SK-N-SH (cell line): Measurements from ENCODE around the gene ZBED4. TPM values are rescaled to one million over a fixed set of nuclear protein-coding genes. Genes with fewer than 3 reads are reported as not detected.
A peak's percentile ranks its signal among the peaks of the same experiment; 100 is the strongest.

Source experiments
- CTCF ChIA-PET: fragments of 300-600, 350-600 bp; formaldehyde crosslinking; extraction: SDS; loops from one replicate; lab custom pipeline; 2021; lab: Yijun Ruan, JAX
- POLR2A ChIA-PET: fragments of 350-600 bp; sonication (Branson Sonifier 250); formaldehyde crosslinking; extraction: SDS; loops from one replicate; lab custom pipeline; 2020; ENCODE audit warnings: antibody characterized with exemption, inconsistent platforms; lab: Yijun Ruan, JAX
- DNase-seq: peaks from one replicate; pipeline ENCODE4 v3.0.0; 2012
- H2AFZ ChIP-seq: fragments of 200-600 bp; sonication (generic); 2 replicates; pipeline ENCODE4 v1.8.1; 2016; ENCODE audit warnings: antibody characterized with exemption, mild to moderate bottlenecking, low read depth
- H3F3A ChIP-seq: fragments of 200-600 bp; sonication (generic); replicated peaks from 2 replicates; pipeline ENCODE3; 2016; ENCODE audit warnings: antibody characterized with exemption, mild to moderate bottlenecking; ENCODE audit not compliant: insufficient read depth
- H3K27ac ChIP-seq, 2 experiments: fragments of 200-500 bp in 1 of 2; fragments of 200-600 bp in 1 of 2; sonication (Bioruptor generic) in 1 of 2; sonication (generic), shearing (Covaris generic) in 1 of 2; 2 replicates each; pipeline versions ENCODE4 v1.5.1 to v1.6.1; 2014 to 2016; ENCODE audit warnings: low read depth in 2 of 2, inconsistent platforms in 1 of 2, low read length in 1 of 2, mild to moderate bottlenecking in 1 of 2, mixed read lengths in 1 of 2
- H3K27me3 ChIP-seq: fragments of 200-600 bp; sonication (generic), shearing (Covaris generic); 2 replicates; pipeline ENCODE4 v1.6.1; 2016; ENCODE audit warnings: mixed run types; ENCODE audit not compliant: insufficient read depth
- H3K36me3 ChIP-seq, 2 experiments: fragments of 200-500 bp in 1 of 2; fragments of 200-600 bp in 1 of 2; sonication (Bioruptor generic) in 1 of 2; sonication (generic) in 1 of 2; replicated peaks in 1 of 2; 2 replicates each; pipeline versions ENCODE3 to v1.5.1; 2014 to 2016; ENCODE audit warnings: low read length in 1 of 2, mild to moderate bottlenecking in 1 of 2; ENCODE audit not compliant: insufficient read depth in 2 of 2, control insufficient read depth in 1 of 2
- H3K4me1 ChIP-seq, 2 experiments: fragments of 200-500 bp in 1 of 2; fragments of 200-600 bp in 1 of 2; sonication (Bioruptor generic) in 1 of 2; sonication (generic), shearing (Covaris generic) in 1 of 2; 2 replicates each; pipeline versions ENCODE4 v1.5.1 to v1.6.1; 2014 to 2016; ENCODE audit warnings: low read depth in 1 of 2, low read length in 1 of 2, mixed run types in 1 of 2; ENCODE audit not compliant: insufficient read depth in 2 of 2, control insufficient read depth in 1 of 2
- H3K4me2 ChIP-seq: fragments of 200-600 bp; sonication (generic), shearing (Covaris generic); 2 replicates; pipeline ENCODE4 v1.6.1; 2017; ENCODE audit warnings: mixed run types
- H3K4me3 ChIP-seq, 2 experiments: fragments of 200-500 bp in 1 of 2; fragments of 200-600 bp in 1 of 2; sonication (Bioruptor generic) in 1 of 2; sonication (generic), shearing (Covaris generic) in 1 of 2; 2 replicates each; pipeline versions ENCODE4 v1.5.1 to v1.8.1; 2014 to 2016; ENCODE audit warnings: low read depth in 2 of 2, inconsistent platforms in 1 of 2, low read length in 1 of 2, mild to moderate bottlenecking in 1 of 2, mixed read lengths in 1 of 2, moderate library complexity in 1 of 2
- H3K79me2 ChIP-seq: fragments of 200-600 bp; sonication (generic); 2 replicates; pipeline ENCODE4 v1.8.1; 2017; ENCODE audit warnings: mild to moderate bottlenecking; ENCODE audit not compliant: insufficient read depth
- H3K9ac ChIP-seq: fragments of 200-600 bp; sonication (generic); 2 replicates; pipeline ENCODE4 v1.6.1; 2017; ENCODE audit warnings: mixed run types
- H3K9me2 ChIP-seq: fragments of 200-600 bp; sonication (generic); 2 replicates; pipeline ENCODE4 v1.6.1; 2017; ENCODE audit warnings: mixed run types
- H3K9me3 ChIP-seq: fragments of 200-600 bp; sonication (generic); 2 replicates; pipeline ENCODE4 v1.6.1; 2017; ENCODE audit warnings: mixed run types, mild to moderate bottlenecking, moderate library complexity
- H4K20me1 ChIP-seq: fragments of 200-600 bp; sonication (generic); 2 replicates; pipeline ENCODE4 v1.6.1; 2017; ENCODE audit warnings: mild to moderate bottlenecking, mixed run types; ENCODE audit not compliant: insufficient read depth
- CTCF ChIP-seq: fragments of 200-600 bp; sonication (generic); IDR thresholded peaks from 2 replicates; pipeline ENCODE4 v1.6.1; 2017; ENCODE audit warnings: antibody characterized with exemption, mild to moderate bottlenecking, moderate library complexity
- EP300 ChIP-seq, 2 experiments: IDR thresholded peaks; 2 replicates each; pipeline versions ENCODE4 v1.4.0 to v1.6.1; 2012; ENCODE audit warnings: borderline replicate concordance in 1 of 2, low read depth in 1 of 2, low read length in 1 of 2
- MXI1 ChIP-seq: IDR thresholded peaks from 2 replicates; pipeline ENCODE4 v1.6.1; 2012; ENCODE audit warnings: mild to moderate bottlenecking, low read depth, low read length, improper control_type of control experiment
- RAD21 ChIP-seq: IDR thresholded peaks from 2 replicates; pipeline ENCODE4 v1.6.1; 2012; ENCODE audit warnings: mild to moderate bottlenecking, low read length
- REST ChIP-seq: IDR thresholded peaks from 2 replicates; pipeline ENCODE4 v1.6.1; 2012; ENCODE audit warnings: mild to moderate bottlenecking, low read depth, low read length, moderate library complexity
- SMC3 ChIP-seq: IDR thresholded peaks from 2 replicates; pipeline ENCODE4 v1.6.1; 2012; ENCODE audit warnings: low read depth, low read length, improper control_type of control experiment
- TEAD4 ChIP-seq: IDR thresholded peaks from 2 replicates; pipeline ENCODE4 v1.4.0; 2012; ENCODE audit warnings: mild to moderate bottlenecking, borderline replicate concordance; ENCODE audit not compliant: insufficient read depth
- WGBS: methylation state at CpG from one replicate; pipeline ENCODE4 v1.1.6; 2017; ENCODE audit warnings: low lambda C conversion rate; 5-methylcytosine and 5-hydroxymethylcytosine counted together
- polyA plus RNA-seq, 3 experiments: library from polyadenylated mRNA; depleted of rRNA; stranded (reverse); fragments of >200 nt; gene quantifications; 2 replicates each; pipeline ENCODE4 v1.2.3, GENCODE V29; 2012

Gene ZBED4
- polyA plus RNA-seq, 1 of the 3 experiments (the other 2 are of a cell fraction): 7.9 TPM

- Histone ChIP-seq H4K20me1 (no peaks in the 10 kb centered on the region), H3K4me2 (no peak overlapping the region), H3F3A (no peaks in the 10 kb centered on the region), H3K9me2 (no peaks in the 10 kb centered on the region), H3K79me2 (no peaks in the 10 kb centered on the region), H3K36me3 (no peaks in the 10 kb centered on the region), H3K9ac (no peak overlapping the region), H3K27me3 (no peaks in the 10 kb centered on the region), H3K27ac (no peak overlapping the region), H3K9me3 (no peaks in the 10 kb centered on the region), H2AFZ (no peak overlapping the region), H3K4me3 (no peak overlapping the region), H3K4me1 (peaks cover 0 to 30% of the 10 kb centered on the region in 2 experiments; a peak in 1 of 4 replicates)
- peak; percentile 74 for DNase-seq
- WGBS: 67% methylated on average over 7 of the region's 14 CpGs
- TF ChIP-seq TEAD4 (no peak), SMC3 (peak; percentile 54), CTCF (peak; percentile 45), RAD21 (peak; percentile 77)
- ChIA-PET POLR2A (interaction anchor here (0.6 to 1.3 kb wide), 3 partner anchors 97 to 223 kb away, joined by 3 read pairs; no protein-coding TSS in a partner anchor), CTCF (interaction anchor here (0.7 to 5.2 kb wide), 38 partner anchors 8 to 385 kb away, joined by 3 to 88 read pairs (median 4); partner anchors contain the start of genes ALG12 and CRELD2)
Measured at GRCh38 chr22:49930596-49931412, 77.2 kb downstream of the ZBED4 start.

- Histone ChIP-seq H3K36me3 (no peaks in the 10 kb centered on the region), H3K27me3 (no peaks in the 10 kb centered on the region), H3K4me3 (no peak overlapping the region), H3F3A (no peaks in the 10 kb centered on the region), H3K27ac (no peak overlapping the region; a peak in 1 of 4 replicates), H3K9me3 (no peaks in the 10 kb centered on the region), H3K9me2 (no peaks in the 10 kb centered on the region), H4K20me1 (no peaks in the 10 kb centered on the region), H3K79me2 (no peaks in the 10 kb centered on the region), H3K4me2 (no peak overlapping the region), H3K4me1 (peaks cover 6 to 38% of the 10 kb centered on the region in 2 experiments; a peak in 2 of 4 replicates), H2AFZ (no peak overlapping the region), H3K9ac (no peak overlapping the region)
- TF ChIP-seq CTCF: no peak
- TF ChIP-seq EP300 (IDR thresholded peaks at IDR 0.05; ENCODE audit: borderline replicate concordance in 1 of 2, low read depth in 1 of 2, low read length in 1 of 2): 0 out of 4 replicates have a peak, but pooled peaks of 1 of the 2 experiments have one; percentile 21
- TF ChIP-seq REST: no peak
- TF ChIP-seq MXI1: peak; percentile 64; the same call in 1 of the 2 replicates
- ChIA-PET POLR2A (interaction anchor here (0.9 to 1.9 kb wide), 2 partner anchors 15 to 100 kb away, joined by 3 to 5 read pairs; partner anchors contain the start of genes ALG12 and CRELD2), CTCF (interaction anchor here (0.6 to 5.2 kb wide), 5 partner anchors 60 to 303 kb away, joined by 3 to 88 read pairs (median 3); no protein-coding TSS in a partner anchor)
- 86% methylated on average over 16 of the region's 27 CpGs for WGBS
- DNase-seq: peak; percentile 61
Measured at GRCh38 chr22:49933236-49934159, 79.9 kb downstream of the ZBED4 start.
